HG03139 (cell line): ENCODE data around the gene PALLD.

Experiments
- ATAC-seq: cut with Tn5 transposase; IDR thresholded peaks from one replicate; pipeline ENCODE4 v1.9.1; 2021; ENCODE audit not compliant: unreplicated experiment

PALLD gene

DNA sequence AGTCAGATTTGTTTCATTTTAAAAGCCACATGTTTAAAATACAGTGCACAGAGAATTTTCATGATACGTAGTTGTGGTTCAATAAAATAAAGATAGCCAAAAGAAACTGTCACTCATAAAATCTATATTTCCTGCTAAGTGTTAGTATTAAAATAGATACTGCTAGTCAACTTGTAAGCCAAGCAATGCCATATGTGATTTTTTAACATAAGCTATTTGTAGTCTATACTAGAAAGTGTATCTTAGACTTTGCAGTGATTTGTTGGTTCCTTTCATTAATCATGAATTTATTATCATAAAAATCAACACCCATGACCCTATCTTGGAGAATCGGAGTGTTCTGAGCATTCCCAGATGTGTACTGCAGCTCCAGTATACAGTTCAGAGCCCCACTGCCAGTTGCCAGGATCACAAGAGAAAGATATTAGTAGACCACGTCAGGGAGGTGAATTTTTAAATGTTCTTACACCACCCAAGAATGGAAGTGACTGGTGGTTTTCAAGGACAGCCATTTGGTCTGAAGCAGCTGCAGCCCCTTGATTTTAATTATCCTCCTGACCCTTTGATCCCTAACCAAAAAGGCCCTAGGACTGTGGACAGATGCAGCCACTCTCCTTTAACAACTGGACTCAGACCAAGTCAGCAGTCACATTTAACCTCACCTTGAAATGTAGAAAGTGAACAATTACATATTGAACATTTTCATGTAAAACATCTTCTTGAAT lies 163.1 kb downstream of the PALLD start:
- ATAC-seq = no peak

DNA sequence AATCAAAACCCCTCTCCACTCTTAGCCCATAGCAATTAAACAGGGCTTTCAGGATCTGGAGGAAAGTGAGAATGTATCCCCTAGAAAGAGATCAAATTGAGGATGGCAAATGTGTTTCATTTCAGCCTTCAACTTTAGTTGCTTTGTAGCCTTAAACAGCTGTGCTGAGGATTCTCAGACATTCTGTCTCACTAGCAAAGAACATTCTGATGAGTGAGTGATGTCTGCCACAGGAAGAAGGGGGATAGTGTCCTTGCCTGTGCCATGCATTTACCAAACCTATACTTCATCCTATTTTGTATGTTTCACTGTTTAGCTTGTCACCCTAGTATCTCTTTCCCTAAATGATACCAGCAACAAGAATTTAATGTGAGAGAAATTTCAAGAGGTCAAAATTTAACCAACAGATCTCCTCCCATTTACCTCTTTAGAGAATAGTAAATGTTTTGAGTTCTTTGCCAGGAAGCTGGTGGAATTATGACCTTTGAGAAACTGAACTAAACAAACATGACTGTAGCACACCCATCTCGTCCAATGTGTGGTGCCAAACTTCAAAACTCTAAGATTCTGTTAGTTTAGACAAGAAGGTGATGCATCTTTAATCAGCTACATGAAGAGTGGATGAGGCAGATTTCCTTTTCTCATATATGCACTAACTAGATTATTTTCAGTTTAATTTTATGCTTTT lies 165.6 kb downstream of the PALLD start:
- no peak for ATAC-seq

DNA sequence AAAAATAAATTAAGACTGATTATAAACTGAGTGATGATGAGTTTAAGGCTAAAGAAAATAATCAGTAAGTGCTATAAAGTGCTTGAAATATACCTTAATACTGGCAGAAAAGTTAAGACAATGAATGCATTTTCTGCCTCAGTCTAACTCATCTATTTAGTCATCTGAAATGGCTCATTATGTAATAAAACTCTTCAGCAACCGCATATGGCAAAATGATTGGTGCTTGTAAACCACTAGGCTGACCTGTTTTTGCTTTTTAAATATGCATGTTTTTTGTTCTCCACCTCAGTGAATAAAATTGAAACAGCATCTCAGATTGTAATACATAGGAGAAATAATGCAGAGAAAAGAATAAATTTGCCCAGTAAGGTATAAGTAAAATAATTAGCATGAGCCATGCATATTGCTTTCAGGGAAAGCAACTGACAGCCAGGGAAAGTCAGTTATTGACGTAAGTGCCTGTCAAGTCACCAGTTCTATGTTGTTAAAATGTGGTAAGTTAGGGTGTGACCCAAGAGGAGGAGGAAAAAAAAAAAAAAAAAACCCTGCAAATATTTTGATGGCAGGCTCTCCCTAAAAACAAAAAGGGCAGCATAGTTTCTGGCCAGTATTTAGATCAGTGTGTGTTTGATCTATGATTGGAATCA lies 167.5 kb downstream of the PALLD start:
- ATAC-seq = no peak

DNA sequence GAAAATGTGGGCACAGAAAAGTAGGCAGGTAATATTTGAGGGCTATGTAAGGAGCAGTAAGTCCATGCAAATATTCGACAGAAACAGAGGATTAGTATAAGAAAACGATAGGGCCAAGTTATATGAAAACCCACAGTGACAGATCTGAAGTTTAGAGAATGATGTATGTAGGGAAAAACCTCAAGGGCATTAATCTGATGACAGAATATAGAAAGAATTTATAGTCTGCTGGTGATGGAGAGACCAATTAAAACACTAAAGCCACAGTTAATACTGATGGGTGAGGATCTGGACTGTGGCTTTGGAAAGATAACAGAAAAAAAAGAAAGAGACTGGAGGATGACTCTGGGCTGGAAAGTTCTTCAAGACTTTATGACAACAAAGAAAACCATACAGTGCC lies 169.7 kb downstream of the PALLD start:
- no peak for ATAC-seq

DNA sequence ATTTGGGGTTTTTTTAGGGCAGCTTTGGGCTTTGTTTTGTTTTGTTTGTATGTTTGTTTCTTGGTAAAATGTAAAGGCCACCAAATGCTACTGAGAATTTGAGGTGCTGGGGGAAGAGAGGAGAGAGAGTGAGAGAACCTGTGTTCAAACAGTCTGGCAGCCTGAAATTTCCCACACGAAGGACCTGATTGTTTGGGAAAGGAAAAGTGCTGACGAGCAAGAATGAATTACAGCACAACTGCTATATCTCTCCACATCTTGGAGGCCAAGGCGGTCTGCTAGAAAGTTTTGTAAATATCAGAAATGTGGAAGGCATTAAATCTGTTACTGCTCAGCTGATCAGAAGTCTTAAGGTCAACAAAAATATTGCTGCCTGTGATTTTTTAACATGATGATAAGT lies 170.5 kb downstream of the PALLD start:
- no peak for ATAC-seq

DNA sequence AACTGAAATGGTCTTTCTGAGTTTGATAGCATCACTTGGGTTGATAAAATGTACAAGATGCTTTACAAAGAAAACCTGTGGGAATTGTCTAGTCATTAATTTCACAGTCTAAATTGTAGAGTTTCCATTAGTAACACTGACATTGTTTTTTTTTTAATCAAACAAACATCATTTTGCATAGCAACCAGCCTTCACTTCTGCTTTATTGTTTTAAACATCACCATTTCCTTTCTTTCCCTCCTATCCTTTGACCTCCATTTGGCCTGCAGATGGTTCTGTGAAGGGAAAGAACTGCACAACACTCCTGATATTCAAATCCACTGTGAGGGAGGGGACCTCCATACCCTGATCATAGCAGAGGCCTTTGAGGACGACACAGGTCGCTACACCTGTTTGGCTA lies 171.1 kb downstream of the PALLD start:
- no peak for ATAC-seq

DNA sequence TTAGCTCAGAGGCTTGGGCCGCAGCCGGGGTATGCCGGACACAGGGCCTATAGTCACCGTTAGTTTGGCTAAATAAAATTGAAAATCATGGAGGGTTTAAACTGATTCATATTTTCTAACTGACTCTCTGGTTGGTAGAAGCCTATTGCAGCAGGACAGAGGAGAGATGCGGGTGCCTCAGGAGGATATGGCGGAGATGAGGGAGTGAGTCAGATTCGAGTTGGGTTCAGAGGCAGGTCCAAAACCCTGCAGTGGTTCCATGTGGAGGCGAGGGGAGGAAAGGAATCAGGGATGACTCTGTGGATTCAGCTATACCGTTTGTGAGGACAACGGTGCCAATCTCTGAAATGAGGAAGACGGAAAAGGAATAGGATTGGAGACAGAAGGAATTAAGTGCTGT lies 176.6 kb downstream of the PALLD start:
- ATAC-seq = no peak

DNA sequence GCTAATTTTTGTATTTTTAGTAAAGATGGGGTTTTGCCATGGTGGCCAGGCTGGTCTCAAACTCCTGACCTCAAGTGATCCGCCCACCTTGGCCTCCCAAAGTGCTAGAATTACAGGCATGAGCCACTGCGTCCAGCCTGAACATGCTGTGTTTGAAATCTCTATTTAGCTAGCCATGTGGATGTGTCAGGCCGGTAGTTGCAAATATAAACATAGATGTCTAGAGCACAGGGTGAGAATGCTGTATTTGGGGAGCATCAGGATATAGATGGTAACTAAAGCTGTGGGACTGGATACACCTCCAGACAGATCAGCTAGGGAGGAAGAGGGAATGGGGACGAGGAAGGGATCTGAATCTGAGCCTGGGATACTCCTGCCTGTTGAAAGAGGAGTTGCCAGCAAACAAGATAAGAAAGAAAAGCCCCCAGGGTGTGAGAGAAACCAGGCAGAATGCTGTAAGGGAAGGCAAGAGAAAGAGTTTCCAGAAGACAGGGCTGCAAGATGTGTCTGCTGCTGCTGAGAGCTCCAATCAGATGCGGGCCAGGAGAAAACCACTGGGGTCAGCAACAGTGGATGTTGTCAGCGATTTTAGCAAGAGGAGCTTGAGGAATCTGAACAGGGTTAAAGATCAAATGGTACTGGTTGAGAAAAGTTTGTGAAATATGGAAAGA lies 177.4 kb downstream of the PALLD start:
- no peak for ATAC-seq

DNA sequence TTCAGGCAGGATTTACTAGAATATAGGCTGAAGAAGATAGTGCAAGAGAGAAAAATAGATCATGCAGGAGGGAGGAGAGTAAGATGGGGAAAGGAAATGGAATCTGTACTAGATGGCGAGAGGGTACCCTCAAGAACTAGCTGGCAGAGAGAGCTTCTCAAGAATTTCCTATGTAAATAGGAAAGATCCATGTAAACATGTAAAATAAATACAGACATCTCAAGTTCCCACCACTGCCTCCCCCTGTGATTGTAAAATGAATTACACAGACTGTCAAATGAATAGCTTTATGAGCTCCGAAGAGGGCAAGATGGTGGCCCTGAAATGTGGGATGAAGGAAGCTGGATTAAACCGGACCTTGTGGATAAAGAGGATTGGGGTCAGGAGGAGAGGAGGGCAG lies 178.0 kb downstream of the PALLD start:
- ATAC-seq = no peak

DNA sequence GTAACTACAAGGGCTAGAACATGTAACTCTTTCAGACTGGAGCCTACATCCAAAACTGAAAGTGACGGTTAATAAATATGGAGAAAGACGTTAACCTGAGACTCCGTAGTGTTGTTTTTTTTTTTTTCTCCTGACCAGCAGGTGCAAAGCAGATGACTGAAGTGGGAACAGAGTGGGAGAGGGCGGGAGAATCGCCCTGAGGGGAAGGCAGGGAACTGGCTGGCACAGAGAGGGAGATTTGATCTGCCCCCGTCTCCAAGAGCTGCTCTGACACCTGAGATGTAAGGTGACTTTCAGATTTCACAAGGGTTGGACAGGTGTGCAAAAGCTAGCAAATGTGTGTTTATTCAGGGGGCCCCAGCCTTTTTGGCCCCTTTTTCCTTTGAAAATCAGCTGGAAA lies 180.2 kb downstream of the PALLD start:
- ATAC-seq = no peak

DNA sequence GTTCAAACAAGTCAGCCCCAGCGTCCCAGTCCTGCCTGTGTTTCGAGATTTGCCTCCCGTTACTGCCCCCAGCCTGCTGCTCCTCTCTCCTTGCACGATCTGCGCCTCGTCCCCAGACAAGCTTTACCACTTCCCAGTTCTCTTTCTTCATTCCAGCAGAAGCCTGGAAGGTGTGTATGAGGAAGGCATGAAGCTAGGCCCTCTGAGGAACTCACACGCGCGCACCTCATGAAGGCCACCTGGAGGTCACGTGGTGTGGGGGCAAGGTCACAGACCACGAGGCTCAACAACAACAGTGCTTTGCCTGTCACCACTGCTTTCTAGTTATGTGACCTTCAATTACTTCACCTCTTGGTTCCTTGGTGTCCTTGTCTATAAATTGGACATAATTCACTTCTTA lies 181.0 kb downstream of the PALLD start:
- ATAC-seq = no peak

DNA sequence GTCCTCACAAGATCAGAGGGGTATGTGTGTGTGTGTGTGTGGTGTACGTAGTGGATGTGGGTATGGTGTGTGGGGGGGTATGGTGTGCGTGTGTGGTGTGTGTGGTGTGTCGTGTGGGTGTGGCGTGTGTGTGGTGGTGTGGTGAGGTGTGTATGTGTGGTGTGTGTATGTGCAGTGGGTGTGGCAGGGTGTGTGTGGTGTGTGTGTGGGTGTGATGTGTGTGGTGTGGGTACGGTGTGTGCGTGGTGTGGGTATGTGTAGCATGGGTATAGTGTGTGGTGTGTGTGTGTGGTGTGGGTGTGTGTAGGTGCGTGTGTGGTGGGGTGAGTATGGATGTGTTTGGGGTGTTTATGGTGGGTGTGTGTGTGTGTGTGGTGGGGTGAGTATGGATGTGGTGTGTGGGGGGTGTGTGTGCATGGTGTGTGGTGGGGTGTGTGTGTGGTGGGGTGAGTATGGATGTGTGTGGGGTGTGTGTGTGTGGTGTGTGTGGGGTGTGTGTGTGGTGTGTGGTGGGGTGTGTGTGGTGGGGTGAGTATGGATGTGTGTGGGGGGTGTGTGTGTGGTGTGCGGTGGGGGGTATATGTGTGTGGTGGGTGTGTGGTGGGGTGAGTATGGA lies 182.0 kb downstream of the PALLD start:
- no peak for ATAC-seq

DNA sequence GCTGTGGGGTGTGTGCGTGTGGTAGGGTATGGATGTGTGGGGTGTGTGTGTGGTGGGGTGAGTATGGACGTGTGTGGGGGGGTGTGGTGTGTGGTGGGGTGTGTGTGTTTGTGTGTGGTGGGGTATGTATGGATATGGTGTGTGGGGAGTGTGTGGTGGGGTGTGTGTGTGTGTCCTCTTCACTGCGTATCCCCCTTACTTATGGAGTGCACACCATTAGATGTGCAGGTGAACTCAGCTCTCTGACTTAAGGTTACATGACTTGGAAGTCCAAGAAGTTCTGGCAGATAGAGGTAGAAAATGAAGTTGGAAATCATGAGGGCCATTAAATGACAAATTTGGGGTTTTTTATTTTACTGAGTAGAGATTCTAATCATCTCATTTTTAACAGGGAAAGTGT lies 182.5 kb downstream of the PALLD start:
- ATAC-seq = no peak

DNA sequence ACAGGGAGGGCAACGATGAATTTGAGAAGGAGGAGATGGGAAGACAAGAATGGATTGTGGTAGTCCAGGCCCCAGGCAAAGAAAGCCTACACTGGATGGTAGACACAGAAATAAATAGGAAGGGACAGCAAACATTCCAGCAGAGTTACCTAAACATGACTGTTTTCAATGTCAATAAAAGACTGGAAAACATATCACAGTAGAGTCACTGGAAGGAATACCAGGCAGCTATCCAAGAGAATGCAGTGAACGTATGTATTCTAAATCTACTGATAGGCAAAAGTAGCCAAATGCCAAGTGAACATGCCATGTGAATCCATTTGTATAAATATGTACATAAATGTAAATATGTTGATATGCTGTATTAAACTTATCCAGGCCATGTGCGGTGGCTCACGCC lies 183.0 kb downstream of the PALLD start:
- no peak for ATAC-seq

DNA sequence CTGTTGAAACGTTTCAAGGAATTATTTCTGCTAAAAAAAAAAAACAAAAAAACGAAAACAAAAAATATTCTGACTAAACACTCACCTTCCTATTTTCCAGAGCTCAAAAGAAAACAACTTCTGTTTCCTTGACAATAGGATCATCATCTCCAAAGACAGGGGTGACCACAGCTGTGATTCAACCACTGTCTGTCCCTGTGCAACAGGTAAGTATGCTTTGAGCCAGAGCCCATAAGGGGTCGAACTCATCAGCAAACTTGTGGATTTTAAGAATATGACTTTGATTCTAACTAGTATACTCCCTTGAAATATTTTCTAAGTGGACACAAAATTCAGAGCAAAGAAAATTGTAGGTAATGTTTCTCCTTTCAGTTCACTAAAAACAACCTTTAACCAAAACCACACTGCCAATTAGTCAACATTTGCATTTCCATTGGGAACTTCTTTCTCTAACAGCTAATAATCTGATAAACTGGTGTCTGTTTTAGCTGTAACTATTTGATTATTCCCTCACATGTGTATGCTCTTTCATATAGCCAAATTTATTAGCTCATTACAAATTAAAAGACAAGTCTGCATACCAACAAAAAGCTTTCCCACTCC lies 186.1 kb downstream of the PALLD start:
- ATAC-seq = no peak

DNA sequence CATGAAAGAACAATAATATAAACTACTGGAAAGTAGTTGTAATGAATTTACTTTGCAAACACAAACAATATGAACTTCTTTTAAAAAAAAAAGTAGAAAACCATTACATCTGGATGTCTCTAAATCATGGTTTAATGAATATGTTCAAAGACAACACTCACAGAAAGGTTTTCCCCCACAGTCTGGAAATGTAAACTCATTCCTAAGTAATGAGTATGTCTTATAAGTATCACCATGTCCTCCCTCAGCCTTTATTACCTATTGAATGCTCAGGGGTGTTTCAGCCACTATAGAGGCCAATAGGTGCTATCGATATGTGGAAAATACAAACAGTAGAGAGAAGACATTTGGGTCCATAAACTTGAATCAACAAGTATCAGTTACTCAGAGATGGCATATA lies 186.7 kb downstream of the PALLD start:
- ATAC-seq = no peak

DNA sequence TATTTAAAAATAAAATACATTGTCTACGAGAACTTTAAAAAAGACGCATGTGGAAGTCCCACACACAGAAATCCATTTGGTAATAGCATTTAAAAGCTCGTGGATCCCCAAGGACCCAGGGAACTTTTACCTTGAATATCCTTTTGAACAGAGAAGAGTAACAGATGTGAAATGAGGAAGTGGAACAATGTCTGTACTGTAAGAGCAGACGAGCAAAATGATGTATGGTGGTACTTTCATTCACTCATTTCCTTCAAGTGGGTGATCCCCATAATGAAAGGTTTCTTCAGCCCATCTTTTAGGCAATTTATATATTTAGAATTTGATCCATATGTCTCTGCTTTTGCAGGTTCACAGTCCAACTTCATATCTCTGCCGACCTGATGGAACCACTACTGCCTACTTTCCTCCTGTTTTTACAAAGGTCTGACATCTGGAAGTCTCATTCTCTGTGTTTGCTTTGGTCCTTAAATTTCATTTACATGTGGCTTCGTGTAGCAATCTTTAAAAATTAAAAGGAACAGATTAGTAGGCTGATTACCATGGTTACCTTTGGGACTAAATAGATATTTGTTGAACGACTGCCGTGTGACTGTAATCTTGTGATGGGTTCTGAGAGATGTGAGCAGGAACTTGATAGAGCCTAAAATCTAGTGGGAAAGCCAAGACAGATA lies 188.4 kb downstream of the PALLD start:
- ATAC-seq = peak; percentile 93

DNA sequence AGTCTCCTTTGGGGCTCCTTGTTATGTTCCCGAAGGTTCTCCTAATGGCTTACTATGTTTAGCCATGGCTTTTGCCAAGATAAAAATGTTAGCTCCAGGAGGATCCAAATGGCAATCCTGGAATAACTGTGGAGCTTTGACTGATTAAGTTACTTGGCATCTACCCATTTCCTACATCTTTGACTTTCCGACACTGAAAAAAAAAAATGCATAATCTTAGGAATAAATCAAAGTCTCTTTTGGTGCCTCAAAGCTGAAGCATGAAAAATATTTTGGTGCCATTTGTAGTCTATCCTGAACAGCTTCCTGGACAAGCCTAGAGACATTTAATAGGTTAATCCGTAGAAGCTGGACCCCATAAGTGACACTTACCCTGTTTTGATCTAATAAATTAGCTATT lies 191.7 kb downstream of the PALLD start:
- ATAC-seq = no peak

DNA sequence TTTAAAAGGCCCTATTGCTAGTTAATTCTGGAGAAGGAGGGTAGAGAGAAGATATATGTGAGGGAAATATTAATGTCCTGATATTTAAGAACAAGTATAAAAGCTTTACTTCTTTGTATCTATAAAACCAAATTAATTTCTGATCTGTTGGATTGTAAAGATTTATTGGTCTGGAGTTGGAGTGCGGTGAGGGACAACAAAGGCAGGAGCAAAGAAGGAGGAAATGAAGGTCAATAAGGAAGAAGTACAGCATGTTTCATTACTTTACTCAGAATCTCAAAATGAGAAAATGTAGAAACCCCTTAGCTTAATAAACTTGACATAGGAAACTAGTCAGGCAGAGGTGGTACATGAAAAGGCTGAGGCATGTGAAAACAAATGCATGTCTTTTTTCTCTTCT lies 192.9 kb downstream of the PALLD start:
- ATAC-seq = no peak

DNA sequence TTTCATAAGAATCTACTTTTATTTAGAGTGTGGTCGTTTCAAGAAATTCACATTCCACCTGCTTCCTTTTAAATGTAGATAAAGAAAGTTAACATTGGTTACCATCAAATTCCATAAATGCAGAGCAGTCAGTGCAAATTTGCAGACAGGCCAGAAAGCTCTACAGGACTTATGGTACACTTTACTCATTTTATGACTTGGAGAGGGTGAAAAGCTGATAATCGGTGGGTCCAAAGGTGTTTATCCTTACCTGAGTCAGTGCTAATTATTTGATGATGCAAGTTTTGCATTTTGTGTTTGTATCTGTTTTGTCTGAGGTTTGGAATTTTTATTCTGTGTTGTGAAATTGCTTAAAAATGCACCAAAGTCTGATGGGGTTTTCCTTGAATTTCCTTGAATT lies 193.3 kb downstream of the PALLD start:
- ATAC-seq = no peak
